ENCODE results near the gene DLG2.

DNA sequence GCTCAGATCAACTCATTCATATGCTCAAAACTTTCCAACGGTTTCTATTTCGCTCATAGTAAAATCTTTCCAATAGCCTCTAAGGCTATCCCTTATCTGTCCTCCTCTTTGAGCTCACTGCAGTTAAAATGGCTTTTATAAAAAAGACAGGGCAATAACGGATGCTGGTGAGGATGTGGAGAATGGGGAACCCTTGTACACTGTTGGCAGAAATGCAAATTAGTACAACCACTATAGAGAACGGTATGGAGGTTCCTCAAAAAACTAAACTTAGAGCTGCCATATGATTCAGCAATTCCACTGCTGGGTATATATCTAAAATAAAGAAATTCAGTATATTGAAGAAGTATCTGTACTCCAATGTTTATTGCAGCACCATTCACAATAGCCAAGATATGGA is 345.6 kb downstream of the DLG2 start:
- TF ChIP-seq, protein P1, sequence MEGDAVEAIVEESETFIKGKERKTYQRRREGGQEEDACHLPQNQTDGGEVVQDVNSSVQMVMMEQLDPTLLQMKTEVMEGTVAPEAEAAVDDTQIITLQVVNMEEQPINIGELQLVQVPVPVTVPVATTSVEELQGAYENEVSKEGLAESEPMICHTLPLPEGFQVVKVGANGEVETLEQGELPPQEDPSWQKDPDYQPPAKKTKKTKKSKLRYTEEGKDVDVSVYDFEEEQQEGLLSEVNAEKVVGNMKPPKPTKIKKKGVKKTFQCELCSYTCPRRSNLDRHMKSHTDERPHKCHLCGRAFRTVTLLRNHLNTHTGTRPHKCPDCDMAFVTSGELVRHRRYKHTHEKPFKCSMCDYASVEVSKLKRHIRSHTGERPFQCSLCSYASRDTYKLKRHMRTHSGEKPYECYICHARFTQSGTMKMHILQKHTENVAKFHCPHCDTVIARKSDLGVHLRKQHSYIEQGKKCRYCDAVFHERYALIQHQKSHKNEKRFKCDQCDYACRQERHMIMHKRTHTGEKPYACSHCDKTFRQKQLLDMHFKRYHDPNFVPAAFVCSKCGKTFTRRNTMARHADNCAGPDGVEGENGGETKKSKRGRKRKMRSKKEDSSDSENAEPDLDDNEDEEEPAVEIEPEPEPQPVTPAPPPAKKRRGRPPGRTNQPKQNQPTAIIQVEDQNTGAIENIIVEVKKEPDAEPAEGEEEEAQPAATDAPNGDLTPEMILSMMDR (IDR thresholded peaks at IDR 0.05), result no peak
- no peak for TF ChIP-seq ZFX (IDR thresholded peaks at IDR 0.05; ENCODE audit: borderline replicate concordance)

All from 22Rv1 (cell line).